HG03442 (cell line): ENCODE results near the gene SLC30A10.
"Not testable (repeated sequence)": the region's sequence is repeated elsewhere in the genome, so short reads cannot be mapped to it uniquely, and the experiment has no call there.

Experiments used
- ATAC-seq: cut with Tn5 transposase; IDR thresholded peaks from one replicate; pipeline ENCODE4 v1.9.1; 2021; ENCODE audit warnings: mild to moderate bottlenecking, moderate library complexity; ENCODE audit not compliant: unreplicated experiment

The SLC30A10 gene

GRCh38 chr1:219897914-219898313 is 30.4 kb downstream of the SLC30A10 start:
- no peak for ATAC-seq

GRCh38 chr1:219892271-219892670 is 36.1 kb downstream of the SLC30A10 start:
- ATAC-seq: not testable (repeated sequence)

GRCh38 chr1:219891846-219892245 is 36.5 kb downstream of the SLC30A10 start:
- ATAC-seq: not testable (repeated sequence)

- ATAC-seq: not testable (repeated sequence)
Measured at GRCh38 chr1:219888667-219889066, 39.7 kb downstream of the SLC30A10 start.

- ATAC-seq: no peak
Measured at GRCh38 chr1:219885680-219886079, 42.7 kb downstream of the SLC30A10 start.

- ATAC-seq: no peak
Measured at GRCh38 chr1:219883400-219884332, 44.7 kb downstream of the SLC30A10 start.

GRCh38 chr1:219882755-219883154 is 45.6 kb downstream of the SLC30A10 start:
- no peak for ATAC-seq

- ATAC-seq: no peak
Measured at GRCh38 chr1:219882096-219882495, 46.3 kb downstream of the SLC30A10 start.

- ATAC-seq: no peak
Measured at GRCh38 chr1:219880765-219881457, 47.4 kb downstream of the SLC30A10 start.

- no peak for ATAC-seq
Measured at GRCh38 chr1:219876798-219877209, 51.6 kb downstream of the SLC30A10 start.

- ATAC-seq: no peak
Measured at GRCh38 chr1:219875860-219876259, 52.5 kb downstream of the SLC30A10 start.

GRCh38 chr1:219872538-219872937 is 55.8 kb downstream of the SLC30A10 start:
- not testable (repeated sequence) for ATAC-seq

GRCh38 chr1:219871427-219872057 is 56.8 kb downstream of the SLC30A10 start:
- ATAC-seq: no peak

GRCh38 chr1:219868615-219869014 is 59.7 kb downstream of the SLC30A10 start:
- ATAC-seq: not testable (repeated sequence)
